Measurements from ENCODE around the gene CASKIN1.
A peak's percentile ranks its signal among the peaks of the same experiment; 100 is the strongest.

CASKIN1 gene

DNA sequence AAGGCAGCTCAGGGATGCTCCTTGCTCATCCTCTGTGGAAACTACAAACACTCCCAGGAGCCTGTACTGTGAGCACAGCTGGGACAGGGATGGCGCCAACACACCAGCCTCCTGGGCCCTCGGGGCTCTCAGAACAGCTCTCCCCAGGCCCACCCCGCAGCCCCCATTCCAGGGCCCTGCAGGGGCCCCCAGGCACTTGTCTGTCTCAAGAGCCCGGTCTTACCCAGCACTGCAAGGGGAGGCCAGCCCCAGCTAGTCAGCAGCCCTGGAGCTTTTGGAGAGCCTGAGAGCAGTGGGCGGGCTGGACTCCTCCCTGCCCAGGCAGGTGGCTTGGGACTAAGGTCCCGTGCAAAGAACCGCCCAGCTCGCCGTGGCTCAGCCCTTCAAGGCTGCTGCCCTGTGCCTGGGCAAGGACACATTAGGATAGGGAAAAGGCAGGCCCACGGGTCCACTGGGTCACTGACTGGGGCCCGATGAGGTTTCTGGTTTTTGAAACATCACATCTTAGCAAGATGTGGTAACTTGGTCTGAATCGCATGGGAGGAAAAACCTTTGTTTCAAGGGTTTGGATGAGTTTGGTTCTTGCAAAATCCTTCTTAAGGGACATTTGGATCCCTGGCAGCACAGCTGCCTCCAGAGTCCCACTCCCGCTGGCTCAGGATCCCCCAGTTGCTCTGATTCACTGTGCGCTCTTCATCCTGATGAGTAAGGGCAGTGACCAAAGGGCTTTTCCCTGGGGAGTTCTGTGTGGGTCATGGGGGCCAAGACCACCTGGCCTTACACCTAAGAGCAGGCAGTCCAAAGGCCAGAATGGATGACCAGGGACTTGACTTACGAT lies 42.7 kb upstream of the CASKIN1 start:
- H3K4me3 ChIP-seq (ENCODE audit: low read depth, low read length): no peak overlapping the region

DNA sequence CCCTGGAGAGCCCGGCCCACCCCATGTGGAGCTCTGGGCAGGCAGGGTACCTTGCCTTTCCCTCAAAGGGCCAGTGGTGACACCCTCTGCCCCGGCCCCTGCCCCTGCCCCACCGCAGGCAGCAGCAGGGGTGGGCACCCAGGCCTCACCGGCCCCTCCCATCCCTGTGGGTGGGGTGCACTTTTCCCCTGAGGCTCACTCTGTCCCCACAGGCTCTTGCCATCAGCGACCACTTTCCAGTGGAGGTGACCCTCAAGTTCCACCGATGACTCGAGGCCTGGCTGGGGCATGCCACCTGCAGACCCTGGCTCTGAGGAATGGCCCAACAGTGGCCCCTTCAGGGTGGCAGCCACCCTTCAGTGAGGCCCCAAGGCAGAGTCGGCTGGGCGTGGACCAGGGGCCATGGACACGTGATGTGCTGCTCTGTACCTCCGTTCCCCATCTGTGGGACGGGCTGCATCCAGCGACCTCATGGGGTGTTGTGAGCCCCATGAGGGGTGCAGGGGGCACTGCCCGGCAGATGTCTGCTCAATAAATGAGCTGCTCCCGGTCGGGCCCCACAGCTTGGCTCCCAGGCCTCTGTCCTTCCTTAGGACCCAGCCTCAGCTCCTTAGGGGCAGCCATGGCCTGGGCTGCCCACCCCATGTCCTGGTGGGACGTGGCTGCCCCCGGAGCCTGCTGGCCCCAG lies 41.9 kb upstream of the CASKIN1 start:
- TF ChIP-seq, protein P1, sequence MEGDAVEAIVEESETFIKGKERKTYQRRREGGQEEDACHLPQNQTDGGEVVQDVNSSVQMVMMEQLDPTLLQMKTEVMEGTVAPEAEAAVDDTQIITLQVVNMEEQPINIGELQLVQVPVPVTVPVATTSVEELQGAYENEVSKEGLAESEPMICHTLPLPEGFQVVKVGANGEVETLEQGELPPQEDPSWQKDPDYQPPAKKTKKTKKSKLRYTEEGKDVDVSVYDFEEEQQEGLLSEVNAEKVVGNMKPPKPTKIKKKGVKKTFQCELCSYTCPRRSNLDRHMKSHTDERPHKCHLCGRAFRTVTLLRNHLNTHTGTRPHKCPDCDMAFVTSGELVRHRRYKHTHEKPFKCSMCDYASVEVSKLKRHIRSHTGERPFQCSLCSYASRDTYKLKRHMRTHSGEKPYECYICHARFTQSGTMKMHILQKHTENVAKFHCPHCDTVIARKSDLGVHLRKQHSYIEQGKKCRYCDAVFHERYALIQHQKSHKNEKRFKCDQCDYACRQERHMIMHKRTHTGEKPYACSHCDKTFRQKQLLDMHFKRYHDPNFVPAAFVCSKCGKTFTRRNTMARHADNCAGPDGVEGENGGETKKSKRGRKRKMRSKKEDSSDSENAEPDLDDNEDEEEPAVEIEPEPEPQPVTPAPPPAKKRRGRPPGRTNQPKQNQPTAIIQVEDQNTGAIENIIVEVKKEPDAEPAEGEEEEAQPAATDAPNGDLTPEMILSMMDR (IDR thresholded peaks at IDR 0.05; ENCODE audit: insufficient read depth, low read length, missing control alignments): no peak
- CTCF ChIA-PET: interaction anchor here (1.2 kb wide), 1 partner anchor 12 kb away, joined by 6 read pairs; the partner anchor contains the start of gene ECI1
- POLR2A ChIA-PET: interaction anchor here (0.7 to 1.1 kb wide), 3 partner anchors 12 to 20 kb away, joined by 3 to 5 read pairs (median 4); partner anchors contain the start of gene ECI1
- H3K4me3 ChIP-seq (ENCODE audit: low read depth, low read length): no peak overlapping the region
- DNase-seq (ENCODE audit: low read depth, low spot score): no peak

More for the DNA sequence above, 42.7 kb upstream of the CASKIN1 start:
- ChIA-PET POLR2A (interaction anchor here (0.7 to 1.1 kb wide), 3 partner anchors 12 to 20 kb away, joined by 3 to 5 read pairs (median 4); partner anchors contain the start of gene ECI1), CTCF (interaction anchor here (1.2 kb wide), 1 partner anchor 12 kb away, joined by 6 read pairs; the partner anchor contains the start of gene ECI1)
- TF ChIP-seq, protein P1 (IDR thresholded peaks at IDR 0.05; ENCODE audit: insufficient read depth, low read length, missing control alignments): no peak
- DNase-seq (ENCODE audit: low read depth, low spot score): no peak

DNA sequence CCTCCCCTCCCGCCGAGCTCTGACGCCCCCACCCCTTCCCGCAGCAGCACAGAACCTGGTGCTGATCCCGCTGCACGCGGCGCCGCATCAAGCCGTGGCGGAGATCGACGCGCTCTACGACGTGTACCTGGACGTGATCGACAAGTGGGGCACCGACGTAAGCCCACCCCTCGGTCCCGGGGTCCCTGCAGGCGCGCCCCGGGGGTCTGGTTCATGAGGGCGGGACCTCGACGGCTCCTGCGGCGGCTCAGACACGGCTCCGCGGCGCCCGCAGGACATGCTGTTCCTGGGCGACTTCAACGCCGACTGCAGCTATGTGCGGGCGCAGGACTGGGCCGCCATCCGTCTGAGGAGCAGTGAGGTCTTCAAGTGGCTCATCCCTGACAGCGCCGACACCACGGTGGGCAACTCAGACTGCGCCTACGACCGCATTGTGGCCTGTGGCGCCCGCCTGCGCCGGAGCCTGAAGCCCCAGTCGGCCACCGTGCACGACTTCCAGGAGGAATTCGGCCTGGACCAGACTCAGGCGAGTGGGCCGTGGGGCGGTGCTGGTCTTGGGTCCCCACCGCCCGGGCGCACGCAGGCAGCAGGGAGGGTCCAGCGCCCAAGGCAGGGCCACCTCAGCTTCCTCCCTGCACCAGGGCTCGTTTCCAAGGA lies 41.2 kb upstream of the CASKIN1 start:
- no peak overlapping the region for H3K4me3 ChIP-seq (ENCODE audit: low read depth, low read length)

DNA sequence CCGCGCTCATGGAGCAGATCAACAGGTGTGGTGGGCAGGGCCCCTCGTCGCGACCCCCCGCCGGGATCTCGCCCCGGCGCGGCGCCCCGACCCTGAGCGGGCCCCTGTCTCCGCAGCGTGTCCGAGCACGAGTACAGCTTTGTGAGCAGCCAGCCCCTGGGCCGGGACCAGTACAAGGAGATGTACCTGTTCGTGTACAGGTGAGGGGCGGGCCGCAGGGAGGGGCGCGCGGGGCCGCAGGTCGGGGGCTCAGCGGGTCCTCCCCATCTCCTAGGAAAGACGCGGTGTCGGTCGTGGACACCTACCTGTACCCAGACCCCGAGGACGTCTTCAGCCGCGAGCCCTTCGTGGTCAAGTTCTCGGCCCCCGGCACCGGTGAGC lies 40.7 kb upstream of the CASKIN1 start:
- no peak overlapping the region for H3K4me3 ChIP-seq (ENCODE audit: low read depth, low read length)
- DNase-seq (ENCODE audit: low read depth, low spot score): no peak
- ChIA-PET POLR2A (no interaction called here), CTCF (no interaction called here)
- TF ChIP-seq, protein P1 (IDR thresholded peaks at IDR 0.05; ENCODE audit: insufficient read depth, low read length, missing control alignments): no peak

More for the DNA sequence above, 41.2 kb upstream of the CASKIN1 start:
- ChIA-PET CTCF (interaction anchor here (1.2 kb wide), 1 partner anchor 13 kb away, joined by 6 read pairs; the partner anchor contains the start of gene ECI1), POLR2A (no interaction called here)
- TF ChIP-seq, protein P1 (IDR thresholded peaks at IDR 0.05; ENCODE audit: insufficient read depth, low read length, missing control alignments): no peak
- no peak for DNase-seq (ENCODE audit: low read depth, low spot score)

DNA sequence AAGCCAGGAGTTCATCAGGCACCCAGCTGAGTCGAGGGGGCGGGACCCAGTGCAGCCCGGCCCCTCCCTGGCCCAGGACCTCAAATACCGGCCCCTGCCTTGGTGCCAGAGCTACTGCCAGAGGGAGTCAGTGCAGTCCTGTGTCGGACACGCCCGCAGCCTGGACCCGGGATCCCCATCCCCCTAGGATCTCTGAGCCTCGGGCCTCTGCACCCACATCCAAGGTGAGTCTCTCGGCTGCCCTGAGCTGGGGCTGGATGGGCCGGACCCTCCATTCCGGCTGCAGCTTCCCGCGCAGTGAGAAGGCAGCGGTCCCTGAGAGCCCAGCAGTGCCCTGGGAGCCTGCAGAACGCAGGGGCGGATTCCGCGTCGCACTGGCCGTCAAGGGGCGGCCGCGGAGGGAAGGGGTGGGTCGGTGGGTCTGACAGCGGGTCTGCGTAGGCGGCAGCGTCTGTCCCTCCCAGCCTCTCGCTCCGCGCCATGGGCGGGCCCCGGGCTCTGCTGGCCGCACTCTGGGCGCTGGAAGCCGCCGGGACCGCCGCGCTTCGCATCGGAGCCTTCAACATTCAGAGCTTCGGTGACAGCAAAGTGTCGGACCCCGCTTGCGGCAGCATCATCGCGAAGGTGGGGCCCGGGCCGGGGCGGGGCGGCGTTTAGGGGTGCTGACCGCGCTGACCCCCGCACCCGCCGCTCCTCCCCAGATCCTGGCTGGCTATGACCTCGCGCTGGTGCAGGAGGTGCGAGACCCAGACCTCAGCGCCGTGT lies 40.1 kb upstream of the CASKIN1 start, which contains the start of gene DNASE1L2:
Gene DNASE1L2 (plus strand): TSS at position 108 of the 765 bp plus-strand sequence. CDS start 373 bp downstream, at position 481.
- peak within 1 kb of the TSS; percentile 12; the same call in 1 of the 2 replicates for H3K4me3 ChIP-seq (ENCODE audit: low read depth, low read length)
- ChIA-PET POLR2A (interaction anchor here (1.1 kb wide), 1 partner anchor 15 kb away, joined by 7 read pairs; the partner anchor contains the start of gene ECI1), CTCF (no interaction called here)
- TF ChIP-seq, protein P1 (IDR thresholded peaks at IDR 0.05; ENCODE audit: insufficient read depth, low read length, missing control alignments): no peak
- no peak for DNase-seq (ENCODE audit: low read depth, low spot score)
